ENCODE results near the gene P2RX2. TPM values are rescaled to one million over a fixed set of nuclear protein-coding genes. Genes with fewer than 3 reads are reported as not detected.
A peak's percentile ranks its signal among the peaks of the same experiment; 100 is the strongest.

Gene P2RX2
- polyA plus RNA-seq, 4 donors: 1.9 to 17.7 TPM; not detected in 2

- 89 to 92% (median 91%) methylated on average over 18 of the region's 18 CpGs for WGBS, 3 donors
- FAIRE-seq (no peak), DNase-seq (no peak)
- Histone ChIP-seq H3K36me3 (ENCODE audit: control insufficient read depth in 3 of 3, insufficient read depth in 2 of 3, low read depth in 1 of 3, low read length in 3 of 3) (peaks cover 2 to 20% (median 7%) of the 10 kb centered on the region in 3 donors), H3K27ac (ENCODE audit: low read depth in 1 of 3, low read length in 2 of 3) (no peak overlapping the region), H3K4me3 (ENCODE audit: low read depth in 1 of 3, low read length in 3 of 3) (no peak overlapping the region), H3K4me1 (ENCODE audit: control insufficient read depth in 3 of 3, insufficient read depth in 2 of 3, low read depth in 1 of 3, low read length in 2 of 3) (no peaks in the 10 kb centered on the region), H3K27me3 (ENCODE audit: control insufficient read depth in 3 of 3, insufficient read depth in 3 of 3, low read length in 3 of 3) (peaks cover 0 to 6% (median 3%) of the 10 kb centered on the region in 3 donors), H3K9me3 (ENCODE audit: control insufficient read depth in 2 of 2, insufficient read depth in 1 of 2, low read depth in 1 of 2, low read length in 1 of 2) (peaks cover 0 to 5% of the 10 kb centered on the region in 2 donors)
Measured at GRCh38 chr12:132586929-132587328, 31.6 kb upstream of the P2RX2 start.

DNA sequence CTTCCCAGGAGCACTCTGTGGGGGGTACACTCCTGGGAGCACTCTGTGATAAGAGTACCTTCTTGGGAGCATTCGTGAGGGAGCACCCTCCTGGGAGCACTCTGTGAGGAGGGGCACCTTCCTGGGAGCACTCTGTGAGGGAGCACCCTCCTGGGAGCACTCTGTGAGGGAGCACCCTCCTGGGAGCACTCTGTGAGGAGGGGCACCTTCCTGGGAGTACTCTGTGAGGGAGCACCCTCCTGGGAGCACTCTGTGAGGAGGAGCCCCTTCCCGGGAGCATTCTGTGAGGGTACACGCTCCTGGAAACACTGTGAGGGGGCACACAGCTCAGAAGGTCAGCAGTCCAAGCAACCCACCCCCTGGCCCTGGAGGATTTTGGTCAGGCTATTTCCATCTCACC lies 30.8 kb upstream of the P2RX2 start:
- Histone ChIP-seq H3K9me3 (ENCODE audit: control insufficient read depth in 2 of 2, insufficient read depth in 1 of 2, low read depth in 1 of 2, low read length in 1 of 2) (peaks cover 0 to 5% of the 10 kb centered on the region in 2 donors), H3K4me3 (ENCODE audit: low read depth in 1 of 3, low read length in 3 of 3) (no peak overlapping the region), H3K36me3 (ENCODE audit: control insufficient read depth in 3 of 3, insufficient read depth in 2 of 3, low read depth in 1 of 3, low read length in 3 of 3) (peaks cover 2 to 13% (median 5%) of the 10 kb centered on the region in 3 donors), H3K4me1 (ENCODE audit: control insufficient read depth in 3 of 3, insufficient read depth in 2 of 3, low read depth in 1 of 3, low read length in 2 of 3) (no peaks in the 10 kb centered on the region), H3K27ac (ENCODE audit: low read depth in 1 of 3, low read length in 2 of 3) (no peak overlapping the region), H3K27me3 (ENCODE audit: control insufficient read depth in 3 of 3, insufficient read depth in 3 of 3, low read length in 3 of 3) (peaks cover 0 to 6% (median 3%) of the 10 kb centered on the region in 3 donors)
- 43 to 66% (median 57%) methylated on average over 3 of the region's 3 CpGs for WGBS, 3 donors
- DNase-seq: no peak
- no peak for FAIRE-seq

DNA sequence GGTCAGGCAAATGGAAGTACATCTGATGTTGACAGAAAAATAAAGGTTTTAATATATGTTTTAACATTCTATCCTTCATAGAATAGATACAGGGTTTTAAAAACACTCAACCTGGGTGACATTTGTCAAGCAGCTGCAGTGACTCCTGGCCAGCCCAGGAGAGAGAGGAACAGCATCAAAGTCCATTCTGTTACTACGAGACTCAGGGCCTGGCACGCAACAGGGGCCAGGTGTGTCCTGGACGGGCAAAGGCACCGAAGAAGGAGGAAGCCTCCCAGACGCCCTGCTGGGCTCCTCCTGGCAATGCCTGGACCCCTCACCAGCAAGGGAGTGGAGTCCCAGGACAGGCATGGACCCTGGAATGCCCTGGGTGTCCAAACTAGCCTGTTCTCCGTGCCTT lies 30.3 kb upstream of the P2RX2 start:
- H3K9me3 ChIP-seq (ENCODE audit: control insufficient read depth in 2 of 2, insufficient read depth in 1 of 2, low read depth in 1 of 2, low read length in 1 of 2): peaks cover 0 to 5% of the 10 kb centered on the region in 2 donors
- H3K27ac ChIP-seq (ENCODE audit: low read depth in 1 of 3, low read length in 2 of 3): no peak overlapping the region
- 13 to 66% (median 44%) methylated on average over 6 of the region's 6 CpGs for WGBS, 3 donors
- DNase-seq: peak; percentile 31 to 73
- H3K4me3 ChIP-seq (ENCODE audit: low read depth in 1 of 3, low read length in 3 of 3): no peak overlapping the region
- no peak for FAIRE-seq
- H3K36me3 ChIP-seq (ENCODE audit: control insufficient read depth in 3 of 3, insufficient read depth in 2 of 3, low read depth in 1 of 3, low read length in 3 of 3): peaks cover 2 to 13% (median 5%) of the 10 kb centered on the region in 3 donors
- H3K27me3 ChIP-seq (ENCODE audit: control insufficient read depth in 3 of 3, insufficient read depth in 3 of 3, low read length in 3 of 3): peaks cover 0 to 6% (median 3%) of the 10 kb centered on the region in 3 donors
- H3K4me1 ChIP-seq (ENCODE audit: control insufficient read depth in 3 of 3, insufficient read depth in 2 of 3, low read depth in 1 of 3, low read length in 2 of 3): no peaks in the 10 kb centered on the region

GRCh38 chr12:132588821-132589669 lies 29.5 kb upstream of the P2RX2 start:
- Histone ChIP-seq H3K4me3 (ENCODE audit: low read depth in 1 of 3, low read length in 3 of 3) (no peak overlapping the region), H3K4me1 (ENCODE audit: control insufficient read depth in 3 of 3, insufficient read depth in 2 of 3, low read depth in 1 of 3, low read length in 2 of 3) (peaks cover 0 to 5% (median 0%) of the 10 kb centered on the region in 3 donors), H3K27me3 (ENCODE audit: control insufficient read depth in 3 of 3, insufficient read depth in 3 of 3, low read length in 3 of 3) (peaks cover 0 to 6% (median 3%) of the 10 kb centered on the region in 3 donors), H3K9me3 (ENCODE audit: control insufficient read depth in 2 of 2, insufficient read depth in 1 of 2, low read depth in 1 of 2, low read length in 1 of 2) (peaks cover 0 to 5% of the 10 kb centered on the region in 2 donors), H3K27ac (ENCODE audit: low read depth in 1 of 3, low read length in 2 of 3) (no peak overlapping the region), H3K36me3 (ENCODE audit: control insufficient read depth in 3 of 3, insufficient read depth in 2 of 3, low read depth in 1 of 3, low read length in 3 of 3) (peaks cover 0 to 8% (median 2%) of the 10 kb centered on the region in 3 donors)
- FAIRE-seq: no peak
- no peak for DNase-seq
- 82 to 89% (median 86%) methylated on average over 19 of the region's 19 CpGs for WGBS, 3 donors

- H3K36me3 ChIP-seq (ENCODE audit: control insufficient read depth in 3 of 3, insufficient read depth in 2 of 3, low read depth in 1 of 3, low read length in 3 of 3): no peaks in the 10 kb centered on the region
- FAIRE-seq (no peak), DNase-seq (no peak)
- H3K4me3 ChIP-seq (ENCODE audit: low read depth in 1 of 3, low read length in 3 of 3): no peak overlapping the region
- peaks cover 0 to 5% (median 0%) of the 10 kb centered on the region in 3 donors for H3K4me1 ChIP-seq (ENCODE audit: control insufficient read depth in 3 of 3, insufficient read depth in 2 of 3, low read depth in 1 of 3, low read length in 2 of 3)
- peaks cover 0 to 5% of the 10 kb centered on the region in 2 donors for H3K9me3 ChIP-seq (ENCODE audit: control insufficient read depth in 2 of 2, insufficient read depth in 1 of 2, low read depth in 1 of 2, low read length in 1 of 2)
- 92 to 94% (median 93%) methylated on average over 45 of the region's 45 CpGs for WGBS, 3 donors
- peaks cover 0 to 17% (median 3%) of the 10 kb centered on the region in 3 donors for H3K27me3 ChIP-seq (ENCODE audit: control insufficient read depth in 3 of 3, insufficient read depth in 3 of 3, low read length in 3 of 3)
- no peak overlapping the region for H3K27ac ChIP-seq (ENCODE audit: low read depth in 1 of 3, low read length in 2 of 3)
Measured at GRCh38 chr12:132591107-132591935, 27.3 kb upstream of the P2RX2 start.

GRCh38 chr12:132592282-132592970 lies 26.1 kb upstream of the P2RX2 start:
- FAIRE-seq: no peak
- DNase-seq: no peak
- H3K36me3 ChIP-seq (ENCODE audit: control insufficient read depth in 3 of 3, insufficient read depth in 2 of 3, low read depth in 1 of 3, low read length in 3 of 3): no peaks in the 10 kb centered on the region

GRCh38 chr12:132593071-132593470 lies 25.5 kb upstream of the P2RX2 start:
- Histone ChIP-seq H3K4me3 (ENCODE audit: low read depth in 1 of 3, low read length in 3 of 3) (no peak overlapping the region), H3K9me3 (ENCODE audit: control insufficient read depth in 2 of 2, insufficient read depth in 1 of 2, low read depth in 1 of 2, low read length in 1 of 2) (peaks cover 0 to 5% of the 10 kb centered on the region in 2 donors), H3K27ac (ENCODE audit: low read depth in 1 of 3, low read length in 2 of 3) (no peak overlapping the region), H3K36me3 (ENCODE audit: control insufficient read depth in 3 of 3, insufficient read depth in 2 of 3, low read depth in 1 of 3, low read length in 3 of 3) (no peaks in the 10 kb centered on the region), H3K27me3 (ENCODE audit: control insufficient read depth in 3 of 3, insufficient read depth in 3 of 3, low read length in 3 of 3) (peaks cover 0 to 17% (median 3%) of the 10 kb centered on the region in 3 donors), H3K4me1 (ENCODE audit: control insufficient read depth in 3 of 3, insufficient read depth in 2 of 3, low read depth in 1 of 3, low read length in 2 of 3) (peaks cover 0 to 5% (median 0%) of the 10 kb centered on the region in 3 donors)
- 80 to 83% (median 80%) methylated on average over 21 of the region's 21 CpGs for WGBS, 3 donors
- FAIRE-seq (no peak), DNase-seq (no peak)

More at GRCh38 chr12:132592282-132592970, 26.1 kb upstream of the P2RX2 start:
- H3K9me3 ChIP-seq (ENCODE audit: control insufficient read depth in 2 of 2, insufficient read depth in 1 of 2, low read depth in 1 of 2, low read length in 1 of 2): peaks cover 0 to 5% of the 10 kb centered on the region in 2 donors
- no peak overlapping the region for H3K4me3 ChIP-seq (ENCODE audit: low read depth in 1 of 3, low read length in 3 of 3)
- peaks cover 0 to 17% (median 3%) of the 10 kb centered on the region in 3 donors for H3K27me3 ChIP-seq (ENCODE audit: control insufficient read depth in 3 of 3, insufficient read depth in 3 of 3, low read length in 3 of 3)
- H3K4me1 ChIP-seq (ENCODE audit: control insufficient read depth in 3 of 3, insufficient read depth in 2 of 3, low read depth in 1 of 3, low read length in 2 of 3): peaks cover 0 to 5% (median 0%) of the 10 kb centered on the region in 3 donors
- 84 to 89% (median 84%) methylated on average over 37 to 38 of the region's 38 CpGs for WGBS, 3 donors
- H3K27ac ChIP-seq (ENCODE audit: low read depth in 1 of 3, low read length in 2 of 3): no peak overlapping the region
